Heart left ventricle (tissue), 16 donors: ENCODE measurements around the gene EAF2. TPM values are rescaled to one million over a fixed set of nuclear protein-coding genes. Genes with fewer than 3 reads are reported as not detected.

Source experiments
- ATAC-seq, 4 donors: fragments of 200-7000 bp; cut with Tn5 transposase; one replicate each; pipeline ENCODE4 v1.9.1; 2020 to 2022; ENCODE audit warnings: moderate library complexity in 4 of 4, mild to moderate bottlenecking in 3 of 4, moderate number of reproducible peaks in 1 of 4
- DNase-seq, 5 donors: peaks; one replicate each; pipeline ENCODE4 v3.0.0-alpha.2; 2020
- H3K27ac ChIP-seq, 12 donors: fragments of 200-600 bp; sonication (generic) in 4 of 12; one replicate each; pipeline versions ENCODE4 v1.5.0 to v1.8.0; 2016 to 2022; ENCODE audit warnings: mild to moderate bottlenecking in 2 of 12
- H3K27me3 ChIP-seq, 9 donors: fragments of 200-600 bp; sonication (generic) in 2 of 9; one replicate each; pipeline versions ENCODE4 v1.5.1 to v1.8.0; 2016 to 2022; ENCODE audit warnings: mild to moderate bottlenecking in 3 of 9
- H3K36me3 ChIP-seq, 9 donors: fragments of 200-600 bp; sonication (generic) in 2 of 9; one replicate each; pipeline versions ENCODE4 v1.5.0 to v1.8.0; 2018 to 2022; ENCODE audit warnings: mild to moderate bottlenecking in 2 of 9
- H3K4me1 ChIP-seq, 12 donors: fragments of 200-600 bp; sonication (generic) in 4 of 12; one replicate each; pipeline versions ENCODE4 v1.5.0 to v1.8.0; 2016 to 2022; ENCODE audit warnings: mild to moderate bottlenecking in 3 of 12
- H3K4me3 ChIP-seq, 12 donors: fragments of 200-600 bp; sonication (generic) in 4 of 12; one replicate each; pipeline versions ENCODE4 v1.5.0 to v1.8.0; 2017 to 2022; ENCODE audit warnings: mild to moderate bottlenecking in 9 of 12, moderate library complexity in 4 of 12
- H3K9me3 ChIP-seq, 12 donors: fragments of 200-600 bp; sonication (generic) in 4 of 12; one replicate each; pipeline versions ENCODE4 v1.5.0 to v1.8.0; 2016 to 2022; ENCODE audit warnings: mild to moderate bottlenecking in 1 of 12
- POLR2A ChIP-seq, 2 donors: fragments of 450-650 bp; IDR thresholded peaks; one replicate each; pipeline ENCODE4 v1.6.1; 2017; ENCODE audit warnings: antibody characterized with exemption in 2 of 2, mild to moderate bottlenecking in 2 of 2, moderate library complexity in 2 of 2
- WGBS, 4 donors: extraction: QIAGEN DNeasy Blood & Tissue Kit in 2 of 4; methylation state at CpG; one replicate each; pipeline versions ENCODE4 v1.1.5 to v1.1.7; 2013 to 2018; 5-methylcytosine and 5-hydroxymethylcytosine counted together
- intact Hi-C, 10 donors: fragments of 100-400 bp; cut with DNase I; formaldehyde crosslinking; loops; one replicate each; pipeline versions ENCODE4 v1.11.1 to v1.14.2; 2022
- polyA plus RNA-seq, 2 donors: library from polyadenylated mRNA; stranded (reverse); fragments of 200-250 nt; gene quantifications; one replicate each; pipeline ENCODE4 v1.2.3, GENCODE V29; 2013
- total RNA-seq, 9 donors: library from RNA; depleted of rRNA in 2 of 9; stranded (reverse); fragments of >200 nt in 2 of 9; fragmentation: NEBNext Ultra II Directional in 3 of 9; extraction: Animal tissue kit (Norgen Biotek cat#: 25700) in 3 of 9; gene quantifications; one replicate each; pipeline versions ENCODE4 v1.1.0 to v1.2.4, GENCODE V29; 2016 to 2023
- TF ChIP-seq, protein P1 (sequence below), 12 donors: fragments of 200-600 bp; sonication (generic) in 4 of 12; IDR thresholded peaks; one replicate each; pipeline versions ENCODE4 v1.5.0 to v1.8.0; 2018 to 2022; ENCODE audit warnings: antibody characterized with exemption in 12 of 12, mild to moderate bottlenecking in 5 of 12
- donor health status: ischemic (EF 13 %, LVEDD 7.1; RV severe dilation, severe dysfunction).
- donor health status: healthy with polysubstance abuse.
- donor health status: DM: no; HTN: yes; CAD: no.
- donor health status: DM: no; HTN: no; CAD: no.
- donor health status: ischemic (EF 25% LVEDD 6.9; RV normal size, moderate dysfunction).
- donor health status: ischemic (EF 25% LVEDD 5.7; RV mildly dilated, moderate dysfunction).
- donor health status: healthy.
- donor health status: DM: yes; HTN: yes; CAD: no.
- donor health status: ischemic (EF 35%, LVEDD 5.7; RV mildly dilated, moderate dysfunction).
- donor health status: nonischemic (EF 11% LVEDD 7.7; RV severe dilation, severe dysfunction).
- donor health status: DM: yes; HTN: yes; CAD: no.
- donor health status: PGD.
- donor health status: ischemic (EF 29% LVEDD 5.4; RV normal size, mild dysfunction).
- donor health status: nonischemic (EF 23%, LVEDD 6.1; RV moderate dilation, normal function).

EAF2 gene
- total and polyA plus RNA-seq, 11 donors: 0.95 to 7.4 (median 3.7) TPM

GRCh38 chr3:121883507-121883906, 48.5 kb downstream of the EAF2 start:
- no peak overlapping the region for H3K27ac ChIP-seq
- no peaks in the 10 kb centered on the region for H3K27me3 ChIP-seq
- H3K9me3 ChIP-seq: no peaks in the 10 kb centered on the region
- TF ChIP-seq, protein P1, sequence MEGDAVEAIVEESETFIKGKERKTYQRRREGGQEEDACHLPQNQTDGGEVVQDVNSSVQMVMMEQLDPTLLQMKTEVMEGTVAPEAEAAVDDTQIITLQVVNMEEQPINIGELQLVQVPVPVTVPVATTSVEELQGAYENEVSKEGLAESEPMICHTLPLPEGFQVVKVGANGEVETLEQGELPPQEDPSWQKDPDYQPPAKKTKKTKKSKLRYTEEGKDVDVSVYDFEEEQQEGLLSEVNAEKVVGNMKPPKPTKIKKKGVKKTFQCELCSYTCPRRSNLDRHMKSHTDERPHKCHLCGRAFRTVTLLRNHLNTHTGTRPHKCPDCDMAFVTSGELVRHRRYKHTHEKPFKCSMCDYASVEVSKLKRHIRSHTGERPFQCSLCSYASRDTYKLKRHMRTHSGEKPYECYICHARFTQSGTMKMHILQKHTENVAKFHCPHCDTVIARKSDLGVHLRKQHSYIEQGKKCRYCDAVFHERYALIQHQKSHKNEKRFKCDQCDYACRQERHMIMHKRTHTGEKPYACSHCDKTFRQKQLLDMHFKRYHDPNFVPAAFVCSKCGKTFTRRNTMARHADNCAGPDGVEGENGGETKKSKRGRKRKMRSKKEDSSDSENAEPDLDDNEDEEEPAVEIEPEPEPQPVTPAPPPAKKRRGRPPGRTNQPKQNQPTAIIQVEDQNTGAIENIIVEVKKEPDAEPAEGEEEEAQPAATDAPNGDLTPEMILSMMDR (IDR thresholded peaks at IDR 0.05): peak in 4 of 12 donors; percentile 16 to 26 (median 22)
- TF ChIP-seq POLR2A (IDR thresholded peaks at IDR 0.05): no peak
- no peak for ATAC-seq
- H3K36me3 ChIP-seq: no peaks in the 10 kb centered on the region
- whole genome bisulfite sequencing, 4 donors: 26 to 33% (median 30%) methylated on average over 1 of the region's 1 CpG
- intact Hi-C loops: no loop called here
- no peak for DNase-seq
- H3K4me3 ChIP-seq: no peak overlapping the region
- no peaks in the 10 kb centered on the region for H3K4me1 ChIP-seq

DNA sequence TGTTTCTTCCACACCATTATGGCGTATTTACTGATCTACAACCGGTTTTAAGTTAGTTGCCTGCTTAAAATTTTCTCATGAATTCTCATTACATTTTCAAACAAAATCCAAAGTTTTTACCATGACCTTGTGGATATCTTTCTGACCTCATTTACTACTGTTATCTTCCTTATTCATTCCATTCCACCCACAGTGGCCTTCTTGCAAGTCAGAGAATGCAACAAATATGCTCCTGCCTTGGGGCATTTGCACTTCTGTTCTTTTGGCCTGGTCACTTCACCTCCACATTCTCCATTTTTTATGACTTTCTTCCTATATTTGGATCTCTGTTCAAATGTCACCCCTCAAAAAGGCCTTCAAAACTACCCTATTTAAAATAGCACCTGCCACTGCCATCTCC, 50.4 kb downstream of the EAF2 start:
- intact Hi-C loops: no loop called here
- 92 to 95% (median 94%) methylated on average over 2 of the region's 2 CpGs for WGBS, 4 donors
- Histone ChIP-seq H3K9me3 (no peaks in the 10 kb centered on the region), H3K27me3 (no peaks in the 10 kb centered on the region), H3K4me1 (no peaks in the 10 kb centered on the region), H3K36me3 (no peaks in the 10 kb centered on the region), H3K4me3 (no peak overlapping the region), H3K27ac (no peak overlapping the region)
- no peak for DNase-seq
- no peak for ATAC-seq
- TF ChIP-seq, protein P1 (IDR thresholded peaks at IDR 0.05): no peak
- TF ChIP-seq POLR2A (IDR thresholded peaks at IDR 0.05): no peak

DNA sequence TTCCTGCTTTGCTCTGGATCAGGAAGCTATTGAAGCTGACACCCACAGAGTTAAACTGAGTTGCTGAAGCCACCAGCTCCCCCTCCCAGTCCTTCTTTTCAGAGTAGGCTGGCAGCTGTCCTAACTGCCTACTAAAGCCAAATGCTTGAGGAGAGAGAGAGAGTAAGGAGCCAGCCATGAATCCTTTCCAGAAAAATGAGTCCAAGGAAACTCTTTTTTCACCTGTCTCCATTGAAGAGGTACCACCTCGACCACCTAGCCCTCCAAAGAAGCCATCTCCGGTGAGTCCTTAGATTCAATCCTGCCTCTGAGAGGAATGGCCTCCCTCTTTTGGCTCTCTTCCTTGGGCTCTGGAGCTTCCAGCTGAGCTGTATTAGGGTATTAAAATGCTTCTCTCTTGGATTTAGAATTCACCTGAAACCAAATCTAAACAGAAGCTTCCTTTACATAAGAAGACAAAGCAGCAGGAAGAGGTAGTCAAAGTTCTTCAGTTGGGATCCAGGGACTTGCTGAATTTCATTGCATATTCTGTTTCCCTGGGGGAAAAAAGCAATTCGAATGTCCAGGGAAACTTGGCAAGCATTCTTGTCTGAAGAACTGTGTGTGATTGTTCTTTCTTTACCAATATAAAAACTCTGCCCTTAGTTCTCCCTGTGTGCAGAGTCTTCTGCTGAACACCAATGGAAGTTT, 59.4 kb downstream of the EAF2 start, which contains the start of gene SLC15A2:
SLC15A2 (plus strand) TSS at position 101 of the 690 bp plus-strand sequence; CDS start at position 177, 76 bp downstream.
- Histone ChIP-seq H3K9me3 (no peaks in the 10 kb centered on the region), H3K4me1 (peaks cover 0 to 17% (median 7%) of the 10 kb centered on the region in 12 donors), H3K27me3 (no peaks in the 10 kb centered on the region), H3K4me3 (peak within 1 kb of the TSS in 9 of 12 donors; percentile 10 to 45 (median 27)), H3K27ac (peak within 1 kb of the TSS in 5 of 12 donors; percentile 8 to 38 (median 26)), H3K36me3 (peaks cover 0 to 5% (median 0%) of the 10 kb centered on the region in 9 donors)
- intact Hi-C loops: no loop called here
- 7 to 18% (median 12%) methylated on average over 3 of the region's 3 CpGs for WGBS, 4 donors
- DNase-seq (peak in 4 of 5 donors; percentile 18 to 41 (median 28)), ATAC-seq (peak in 3 of 4 donors; percentile 64 to 81 (median 73))
- TF ChIP-seq POLR2A (IDR thresholded peaks at IDR 0.05): no peak
- TF ChIP-seq, protein P1 (IDR thresholded peaks at IDR 0.05): no peak

DNA sequence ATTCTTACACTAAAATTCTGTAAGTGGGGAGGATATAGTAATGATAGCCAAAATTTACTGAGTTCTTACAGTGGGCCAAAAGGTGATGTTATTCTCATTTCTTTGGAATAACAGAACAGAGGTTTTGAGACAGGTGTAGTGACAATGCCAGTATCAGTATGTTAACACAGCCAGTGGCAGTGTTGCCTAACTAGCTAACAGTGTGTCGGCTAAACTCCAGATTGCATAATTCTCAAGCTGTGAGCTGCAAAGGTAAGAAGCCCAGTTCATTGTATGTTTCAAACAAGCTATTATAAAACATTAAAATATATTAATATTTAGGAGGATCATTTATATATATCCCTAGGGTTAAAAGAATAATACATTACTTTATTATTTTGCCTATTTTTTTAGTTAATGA, 60.1 kb downstream of the EAF2 start:
- no peaks in the 10 kb centered on the region for H3K9me3 ChIP-seq
- H3K27ac ChIP-seq: no peak overlapping the region
- intact Hi-C loops: no loop called here
- peak overlapping the region in 5 of 12 donors; percentile 25 to 45 (median 27) for H3K4me3 ChIP-seq
- H3K27me3 ChIP-seq: no peaks in the 10 kb centered on the region
- DNase-seq (no peak), ATAC-seq (peak in 2 of 4 donors; percentile 63 to 73)
- no peak for TF ChIP-seq POLR2A (IDR thresholded peaks at IDR 0.05)
- TF ChIP-seq, protein P1 (IDR thresholded peaks at IDR 0.05): no peak
- 0 to 27% (median 0%) methylated on average over 1 of the region's 1 CpG for WGBS, 4 donors
- H3K36me3 ChIP-seq: peaks cover 0 to 5% (median 0%) of the 10 kb centered on the region in 9 donors
- H3K4me1 ChIP-seq: peaks cover 0 to 17% (median 7%) of the 10 kb centered on the region in 12 donors
